Naive B cell (primary cell): ENCODE measurements around the gene TMEM51. TPM values are rescaled to one million over a fixed set of nuclear protein-coding genes. Genes with fewer than 3 reads are reported as not detected.

Experiments used
- ATAC-seq, 2 donors: fragments of 150-1000 bp; cut with Tn5 transposase; 2 replicates each; pipeline ENCODE4 v1.10.0; 2021; ENCODE audit warnings: low read depth in 2 of 2, mild to moderate bottlenecking in 2 of 2, moderate library complexity in 2 of 2
- DNase-seq: peaks from one replicate; pipeline ENCODE4 v3.0.0; 2022
- H3K27ac Mint-ChIP-seq, 6 donors: one replicate each; pipeline ENCODE4 v1.8.0; 2020 to 2022; ENCODE audit warnings: mild to moderate bottlenecking in 6 of 6, mixed read lengths in 6 of 6, moderate library complexity in 5 of 6, inconsistent platforms in 2 of 6
- H3K27me3 Mint-ChIP-seq, 3 donors: one replicate each; pipeline ENCODE4 v1.8.0; 2021 to 2022; ENCODE audit warnings: mixed read lengths in 3 of 3, mild to moderate bottlenecking in 1 of 3
- H3K36me3 Mint-ChIP-seq, 2 donors: one replicate each; pipeline ENCODE4 v1.8.0; 2020 to 2022; ENCODE audit warnings: mixed read lengths in 2 of 2, inconsistent platforms in 1 of 2, mild to moderate bottlenecking in 1 of 2
- H3K4me1 Mint-ChIP-seq, 3 donors: one replicate each; pipeline ENCODE4 v1.8.0; 2020 to 2022; ENCODE audit warnings: mixed read lengths in 3 of 3, inconsistent platforms in 1 of 3, mild to moderate bottlenecking in 1 of 3, moderate library complexity in 1 of 3
- H3K4me3 Mint-ChIP-seq, 8 donors: one replicate each; pipeline ENCODE4 v1.8.0; 2020 to 2022; ENCODE audit warnings: mild to moderate bottlenecking in 8 of 8, mixed read lengths in 8 of 8, moderate library complexity in 8 of 8, inconsistent platforms in 2 of 8
- H3K9me3 Mint-ChIP-seq, 7 donors: one replicate each; pipeline ENCODE4 v1.8.0; 2020 to 2022; ENCODE audit warnings: mixed read lengths in 7 of 7, mild to moderate bottlenecking in 5 of 7, inconsistent platforms in 2 of 7, moderate library complexity in 1 of 7
- polyA plus RNA-seq, 6 donors: library from polyadenylated mRNA; unstranded; fragments of 300-500 nt; fragmentation: Illumina TruSeq; gene quantifications; one replicate each; pipeline ENCODE4 v1.2.3, GENCODE V29; 2021; ENCODE audit warnings: low read depth in 6 of 6

Gene TMEM51
- polyA plus RNA-seq, 6 donors from 2014 or later = not detected

DNA sequence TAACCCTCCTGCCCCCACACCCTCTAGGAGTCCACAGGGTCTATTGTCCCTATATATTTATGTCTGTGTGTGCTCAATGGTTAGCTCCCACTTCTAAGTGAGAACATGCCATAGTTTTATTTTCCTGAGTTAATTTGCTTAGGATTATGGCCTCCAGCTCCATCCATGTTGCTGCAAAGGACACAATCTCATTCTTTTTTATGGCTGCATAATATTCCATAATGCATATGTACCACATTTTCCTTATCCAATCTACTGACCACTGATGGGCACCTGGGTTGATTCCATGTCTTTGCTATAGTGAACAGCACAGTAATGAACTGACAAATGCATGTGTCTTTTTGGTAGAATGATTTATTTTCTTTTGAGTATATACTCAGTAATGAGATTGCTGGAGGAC lies 80.1 kb downstream of the TMEM51 start:
- Mint-ChIP-seq H3K4me3 (no peak overlapping the region), H3K4me1 (peaks cover 0 to 4% (median 0%) of the 10 kb centered on the region in 3 donors), H3K36me3 (no peaks in the 10 kb centered on the region), H3K27ac (no peak overlapping the region), H3K9me3 (peaks cover 0 to 3% (median 0%) of the 10 kb centered on the region in 7 donors), H3K27me3 (peaks cover 11 to 32% (median 16%) of the 10 kb centered on the region in 3 donors)
- DNase-seq (no peak), ATAC-seq (no peak)

DNA sequence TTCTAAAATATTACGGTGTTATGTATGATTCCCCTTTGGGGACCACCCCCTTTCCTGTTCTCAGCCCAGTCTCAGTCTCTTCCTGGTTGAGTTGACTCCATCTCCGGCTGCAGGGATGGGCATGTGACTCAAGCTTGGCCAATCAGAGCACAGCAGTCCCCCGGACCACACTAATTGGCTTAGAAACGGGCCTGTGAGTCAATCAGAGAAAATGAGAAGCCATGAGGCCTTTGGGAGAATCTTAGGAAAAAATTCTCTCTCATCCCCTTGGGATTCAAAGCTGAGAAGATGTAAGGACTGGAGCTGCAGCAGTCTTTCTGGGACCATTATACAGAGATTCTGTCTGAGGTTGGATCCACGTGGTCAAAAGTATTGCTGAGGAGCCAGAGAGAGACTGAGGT lies 82.8 kb downstream of the TMEM51 start:
- Mint-ChIP-seq H3K4me1 (peaks cover 0 to 4% (median 0%) of the 10 kb centered on the region in 3 donors), H3K4me3 (no peak overlapping the region), H3K36me3 (no peaks in the 10 kb centered on the region), H3K9me3 (peaks cover 0 to 3% (median 0%) of the 10 kb centered on the region in 7 donors), H3K27ac (no peak overlapping the region), H3K27me3 (peaks cover 18 to 36% (median 21%) of the 10 kb centered on the region in 3 donors)
- DNase-seq = no peak
- no peak for ATAC-seq

DNA sequence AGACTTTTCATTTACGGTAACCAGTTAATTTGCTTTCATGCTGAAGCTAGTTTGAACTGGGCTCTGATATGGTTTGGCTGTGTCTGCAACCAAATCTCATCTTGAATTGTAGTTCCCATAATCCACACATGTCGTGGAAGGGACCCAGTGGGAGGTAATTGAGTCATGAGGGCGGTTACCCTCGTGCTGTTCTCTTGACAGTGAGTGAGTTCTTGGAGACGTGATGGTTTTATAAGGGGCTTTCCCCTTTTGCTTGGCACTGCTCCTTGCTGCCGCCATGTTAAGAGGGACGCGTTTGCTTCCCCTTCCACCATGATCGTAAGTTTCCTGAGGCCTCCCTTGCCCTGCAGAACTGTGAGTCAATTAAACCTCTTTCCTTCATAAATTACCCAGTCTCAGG lies 83.2 kb downstream of the TMEM51 start:
- Mint-ChIP-seq H3K4me1 (peaks cover 0 to under 1% (median 0%) of the 10 kb centered on the region in 3 donors), H3K4me3 (no peak overlapping the region), H3K36me3 (no peaks in the 10 kb centered on the region), H3K9me3 (peaks cover 0 to 3% (median 0%) of the 10 kb centered on the region in 7 donors), H3K27ac (no peak overlapping the region), H3K27me3 (peaks cover 19 to 36% (median 21%) of the 10 kb centered on the region in 3 donors)
- DNase-seq (no peak), ATAC-seq (no peak)

DNA sequence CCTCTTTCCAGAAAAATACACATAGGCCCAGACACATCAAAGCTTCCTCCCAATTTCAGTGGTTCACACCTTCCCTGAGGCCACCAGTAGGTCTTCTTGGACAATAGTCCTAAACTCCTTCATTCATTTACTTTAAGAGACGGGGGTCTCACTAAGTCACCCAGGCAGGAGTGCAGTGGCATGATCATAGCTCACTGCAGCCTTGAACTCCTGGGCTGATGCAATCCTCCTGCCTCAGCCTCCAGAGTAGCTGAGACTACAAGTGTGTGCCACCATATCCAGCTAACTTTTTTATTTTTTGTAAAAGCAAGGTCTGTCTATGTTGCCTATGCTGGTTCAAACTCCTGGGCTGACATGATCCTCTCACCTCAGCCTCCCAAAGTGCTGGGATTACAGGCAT lies 85.2 kb downstream of the TMEM51 start:
- H3K9me3 Mint-ChIP-seq = peaks cover 0 to 3% (median 0%) of the 10 kb centered on the region in 7 donors
- no peaks in the 10 kb centered on the region for H3K4me1 Mint-ChIP-seq
- peaks cover 23 to 36% (median 34%) of the 10 kb centered on the region in 3 donors for H3K27me3 Mint-ChIP-seq
- H3K36me3 Mint-ChIP-seq = no peaks in the 10 kb centered on the region
- H3K27ac Mint-ChIP-seq = no peak overlapping the region
- DNase-seq (no peak), ATAC-seq (no peak)
- H3K4me3 Mint-ChIP-seq = no peak overlapping the region

DNA sequence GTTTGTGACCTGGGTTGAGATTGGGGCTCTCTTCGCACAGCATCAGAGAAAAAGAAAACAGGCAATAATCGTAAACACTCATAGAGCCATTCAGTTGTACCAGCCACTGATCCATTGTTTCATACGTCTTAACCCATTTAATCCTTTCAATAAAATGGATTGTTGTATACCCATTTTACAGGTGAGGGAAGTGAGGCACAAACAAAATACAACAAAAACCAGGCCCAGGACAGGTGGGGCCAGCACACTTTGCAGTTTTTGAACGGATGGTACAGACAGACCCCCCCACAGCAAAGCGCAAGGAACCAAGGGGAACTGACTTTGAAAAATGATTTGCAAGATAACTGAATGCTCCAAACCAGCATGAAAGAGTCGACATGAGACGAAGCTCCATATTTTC lies 89.2 kb downstream of the TMEM51 start:
- H3K27ac Mint-ChIP-seq = no peak overlapping the region
- no peak overlapping the region for H3K4me3 Mint-ChIP-seq
- H3K27me3 Mint-ChIP-seq = peaks cover 37 to 56% (median 48%) of the 10 kb centered on the region in 3 donors
- H3K4me1 Mint-ChIP-seq = peaks cover 4 to 12% (median 7%) of the 10 kb centered on the region in 3 donors
- no peak for DNase-seq
- H3K9me3 Mint-ChIP-seq = peaks cover 6 to 21% (median 10%) of the 10 kb centered on the region in 7 donors
- peaks cover 8 to 24% of the 10 kb centered on the region in 2 donors for H3K36me3 Mint-ChIP-seq
- no peak for ATAC-seq

DNA sequence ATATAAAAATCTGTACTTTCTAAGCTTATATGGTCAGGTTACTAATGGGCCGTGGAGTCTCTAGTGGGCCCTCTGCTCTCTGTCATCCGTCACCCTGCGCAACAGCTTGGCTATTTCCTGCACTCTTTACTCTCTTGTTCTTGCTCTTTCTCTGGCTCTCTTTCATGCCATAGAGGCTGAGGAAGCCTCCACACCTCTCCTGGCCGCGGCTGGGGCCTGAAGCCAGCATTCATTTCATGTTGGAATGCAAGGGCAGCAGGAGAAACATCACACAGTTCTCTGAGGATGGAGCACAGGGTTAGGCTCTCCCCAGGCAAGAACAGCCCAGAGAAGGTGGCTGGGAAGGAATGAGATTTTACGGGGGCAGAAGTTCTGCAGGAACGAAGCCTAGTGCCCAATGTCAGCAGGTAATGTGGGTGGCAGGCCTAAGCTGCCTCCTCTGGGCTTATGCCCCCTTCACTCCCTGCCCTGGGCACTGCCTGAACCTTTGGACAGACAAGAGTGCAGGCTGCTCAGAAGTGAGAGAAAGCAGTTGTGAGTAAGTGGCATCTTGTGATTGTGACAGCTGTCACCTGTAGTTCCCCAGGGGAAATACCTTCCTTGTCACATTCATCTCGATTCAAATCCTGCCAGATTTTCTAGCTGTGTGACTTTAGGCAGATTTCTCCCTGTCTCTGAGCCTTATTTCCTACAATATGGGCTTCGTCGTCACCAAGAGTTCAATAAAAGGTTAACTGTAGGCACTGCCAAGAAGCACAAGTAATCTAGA lies 89.9 kb downstream of the TMEM51 start:
- ATAC-seq (no peak), DNase-seq (no peak)
- peaks cover 8 to 24% of the 10 kb centered on the region in 2 donors for H3K36me3 Mint-ChIP-seq
- H3K9me3 Mint-ChIP-seq = peaks cover 6 to 21% (median 10%) of the 10 kb centered on the region in 7 donors
- peaks cover 42 to 61% (median 50%) of the 10 kb centered on the region in 3 donors for H3K27me3 Mint-ChIP-seq
- H3K4me3 Mint-ChIP-seq = peak overlapping the region in 1 of 8 donors; percentile 42
- peaks cover 8 to 14% (median 8%) of the 10 kb centered on the region in 3 donors for H3K4me1 Mint-ChIP-seq
- H3K27ac Mint-ChIP-seq = no peak overlapping the region

DNA sequence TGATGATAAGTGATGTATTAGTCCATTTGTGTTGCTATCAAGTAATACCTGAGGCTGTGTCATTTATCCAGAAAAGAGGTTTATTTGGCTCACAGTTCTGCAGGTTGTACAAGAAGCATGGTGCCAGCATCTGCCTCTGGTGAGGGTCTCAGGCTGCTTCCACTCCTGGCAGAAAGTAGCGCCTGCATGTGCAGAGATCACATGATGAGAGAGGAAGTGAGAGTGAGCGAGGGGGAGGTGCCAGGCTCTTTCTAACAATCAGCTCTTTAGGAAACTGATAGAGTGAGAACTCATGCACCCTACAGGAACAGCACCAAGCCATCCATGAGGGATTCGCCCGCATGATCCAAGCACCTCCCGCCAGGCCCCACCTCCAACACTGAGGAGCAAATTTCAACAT lies 91.3 kb downstream of the TMEM51 start:
- Mint-ChIP-seq H3K27ac (no peak overlapping the region), H3K36me3 (peaks cover 8 to 24% of the 10 kb centered on the region in 2 donors), H3K4me1 (peaks cover 8 to 14% (median 8%) of the 10 kb centered on the region in 3 donors), H3K27me3 (peaks cover 50 to 75% (median 54%) of the 10 kb centered on the region in 3 donors), H3K9me3 (peaks cover 6 to 23% (median 10%) of the 10 kb centered on the region in 7 donors), H3K4me3 (peak overlapping the region in 1 of 8 donors; percentile 67)
- DNase-seq = no peak
- ATAC-seq = no peak

DNA sequence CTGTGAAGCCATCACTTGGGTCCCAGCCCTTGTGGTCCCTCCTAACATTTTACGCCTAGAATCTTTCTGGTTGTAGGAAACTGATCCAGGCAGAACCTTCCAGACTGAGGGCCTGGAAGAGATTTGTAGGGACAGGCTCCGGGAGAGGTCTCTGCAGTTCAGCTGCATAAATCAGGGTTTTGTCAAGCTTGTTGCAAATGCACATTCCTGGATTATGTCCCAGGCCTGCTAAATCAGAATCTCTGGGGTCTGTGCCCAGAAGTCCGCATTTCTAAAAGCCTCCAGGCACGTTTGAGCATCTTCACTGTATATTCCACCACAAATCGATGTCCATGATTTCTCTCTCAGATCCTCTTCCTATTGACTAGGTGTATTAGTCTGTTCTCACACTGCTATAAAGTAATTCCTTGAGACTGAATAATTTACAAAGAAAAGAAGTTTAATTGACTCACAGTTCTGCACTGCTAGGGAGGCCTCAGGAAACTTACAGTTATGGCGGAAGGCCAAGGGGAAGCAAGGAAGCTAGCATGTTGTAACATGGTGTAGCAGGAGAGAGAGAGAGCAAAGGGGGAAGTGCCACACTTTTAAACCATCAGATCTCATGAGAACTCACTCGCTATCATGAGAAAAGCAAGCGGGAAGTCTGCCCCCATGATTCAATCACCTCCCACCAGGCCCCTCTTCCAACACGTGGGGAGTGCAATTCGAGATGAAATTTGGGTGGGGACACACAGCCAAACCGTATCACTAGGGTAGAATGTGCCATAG lies 92.2 kb downstream of the TMEM51 start:
- Mint-ChIP-seq H3K4me3 (peak overlapping the region in 3 of 8 donors; percentile 52 to 77 (median 65)), H3K27ac (no peak overlapping the region), H3K4me1 (peaks cover 8 to 14% (median 8%) of the 10 kb centered on the region in 3 donors), H3K36me3 (peaks cover 8 to 24% of the 10 kb centered on the region in 2 donors), H3K27me3 (peaks cover 59 to 79% (median 64%) of the 10 kb centered on the region in 3 donors), H3K9me3 (peaks cover 6 to 23% (median 10%) of the 10 kb centered on the region in 7 donors)
- no peak for DNase-seq
- no peak for ATAC-seq

DNA sequence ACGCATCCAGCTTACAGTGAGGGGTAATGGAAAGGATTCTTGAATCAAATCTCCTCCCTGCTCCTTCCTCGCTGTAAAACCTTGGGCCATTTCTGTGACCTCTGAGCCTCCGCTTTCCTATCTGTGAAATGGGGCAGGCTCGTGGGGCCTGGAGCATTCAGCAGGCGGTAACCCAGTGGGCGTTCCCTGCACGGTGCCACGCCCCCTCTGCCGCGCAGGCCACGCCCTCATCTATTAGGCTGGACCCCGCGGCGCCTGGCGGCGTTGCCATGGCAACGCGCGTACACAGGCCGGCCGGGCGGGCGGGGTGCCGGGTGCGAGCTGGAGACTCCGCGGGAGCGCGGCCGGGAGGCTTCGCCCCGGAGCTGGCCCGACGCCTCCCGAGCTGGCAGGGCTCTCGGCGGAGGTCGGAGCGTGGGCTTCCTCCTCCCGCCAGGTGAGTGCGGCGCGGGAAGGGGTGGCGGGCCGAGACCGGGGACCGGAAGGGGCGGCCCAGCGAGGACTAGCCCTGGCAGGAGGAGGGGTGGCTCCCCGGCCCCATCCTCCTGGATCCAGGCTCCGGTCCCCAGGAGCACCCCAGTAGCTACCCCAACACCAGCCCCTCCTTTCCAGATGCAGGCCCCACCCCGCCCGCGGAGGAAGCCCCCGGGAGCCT lies 93.5 kb downstream of the TMEM51 start, which contains the start of gene FHAD1:
Gene FHAD1, plus strand, starts transcription at position 264 of the 655 bp plus-strand sequence. CDS start 4,562 bp downstream, outside the sequence.
- DNase-seq (no peak), ATAC-seq (peak; percentile 44 to 58)
- Mint-ChIP-seq H3K27ac (peak within 1 kb of the TSS in 2 of 6 donors; percentile 53 to 67), H3K36me3 (peaks cover 8 to 24% of the 10 kb centered on the region in 2 donors), H3K9me3 (peaks cover 6 to 23% (median 10%) of the 10 kb centered on the region in 7 donors), H3K4me3 (peak within 1 kb of the TSS in 7 of 8 donors; percentile 16 to 88 (median 74)), H3K27me3 (peaks cover 55 to 75% (median 72%) of the 10 kb centered on the region in 3 donors), H3K4me1 (peaks cover 8 to 14% (median 8%) of the 10 kb centered on the region in 3 donors)

DNA sequence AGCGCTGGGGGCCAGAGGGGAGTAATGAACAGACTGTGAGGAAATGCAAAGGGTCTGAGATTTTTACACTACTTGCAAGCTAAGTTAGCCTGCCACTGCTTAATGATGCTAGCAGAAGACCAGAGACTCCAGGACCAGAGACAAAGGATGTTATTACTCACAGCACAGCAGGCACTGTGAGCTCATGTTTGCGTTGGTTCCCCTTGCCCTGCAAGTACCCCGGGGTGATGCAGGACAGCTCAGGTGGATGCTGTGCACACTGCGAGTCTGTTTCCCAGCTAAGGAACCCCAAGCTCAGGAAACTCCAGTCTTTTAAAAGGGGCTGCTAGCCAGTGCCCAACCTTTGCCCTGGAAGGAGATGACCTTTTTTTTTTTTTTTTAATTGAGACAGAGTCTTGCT lies 94.7 kb downstream of the TMEM51 start:
- H3K4me1 Mint-ChIP-seq = peaks cover 8 to 23% (median 8%) of the 10 kb centered on the region in 3 donors
- ATAC-seq (no peak), DNase-seq (no peak)
- H3K4me3 Mint-ChIP-seq = no peak overlapping the region
- H3K27me3 Mint-ChIP-seq = peaks cover 51 to 84% (median 62%) of the 10 kb centered on the region in 3 donors
- peak overlapping the region in 1 of 6 donors; percentile 67 for H3K27ac Mint-ChIP-seq
- H3K9me3 Mint-ChIP-seq = peaks cover 6 to 23% (median 10%) of the 10 kb centered on the region in 7 donors
- peaks cover 8 to 24% of the 10 kb centered on the region in 2 donors for H3K36me3 Mint-ChIP-seq

DNA sequence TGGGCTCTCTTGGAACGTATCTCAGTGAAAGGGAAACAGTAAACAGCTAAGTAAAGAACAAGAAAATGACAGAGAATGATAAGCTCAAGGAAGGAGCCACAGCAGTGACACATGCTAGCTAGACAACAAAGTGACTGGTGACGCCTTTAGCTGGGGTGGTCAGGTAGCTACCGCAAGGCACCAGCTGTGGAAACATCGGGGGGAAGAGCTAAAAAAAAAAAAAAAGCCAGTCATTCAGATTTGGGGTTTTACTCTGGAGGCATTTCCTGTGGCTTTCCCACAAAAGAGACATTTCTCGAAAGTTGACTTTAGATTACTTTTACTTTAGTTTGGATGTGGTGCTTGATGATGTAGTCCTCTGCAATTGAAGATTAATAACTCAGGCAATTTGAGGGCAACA lies 95.5 kb downstream of the TMEM51 start:
- DNase-seq = no peak
- peaks cover 48 to 89% (median 57%) of the 10 kb centered on the region in 3 donors for H3K27me3 Mint-ChIP-seq
- H3K36me3 Mint-ChIP-seq = peaks cover 8 to 24% of the 10 kb centered on the region in 2 donors
- peaks cover 6 to 23% (median 10%) of the 10 kb centered on the region in 7 donors for H3K9me3 Mint-ChIP-seq
- peaks cover 8 to 25% (median 8%) of the 10 kb centered on the region in 3 donors for H3K4me1 Mint-ChIP-seq
- ATAC-seq = no peak
- H3K27ac Mint-ChIP-seq = peak overlapping the region in 2 of 6 donors; percentile 3 to 35
- H3K4me3 Mint-ChIP-seq = peak overlapping the region in 1 of 8 donors; percentile 5

DNA sequence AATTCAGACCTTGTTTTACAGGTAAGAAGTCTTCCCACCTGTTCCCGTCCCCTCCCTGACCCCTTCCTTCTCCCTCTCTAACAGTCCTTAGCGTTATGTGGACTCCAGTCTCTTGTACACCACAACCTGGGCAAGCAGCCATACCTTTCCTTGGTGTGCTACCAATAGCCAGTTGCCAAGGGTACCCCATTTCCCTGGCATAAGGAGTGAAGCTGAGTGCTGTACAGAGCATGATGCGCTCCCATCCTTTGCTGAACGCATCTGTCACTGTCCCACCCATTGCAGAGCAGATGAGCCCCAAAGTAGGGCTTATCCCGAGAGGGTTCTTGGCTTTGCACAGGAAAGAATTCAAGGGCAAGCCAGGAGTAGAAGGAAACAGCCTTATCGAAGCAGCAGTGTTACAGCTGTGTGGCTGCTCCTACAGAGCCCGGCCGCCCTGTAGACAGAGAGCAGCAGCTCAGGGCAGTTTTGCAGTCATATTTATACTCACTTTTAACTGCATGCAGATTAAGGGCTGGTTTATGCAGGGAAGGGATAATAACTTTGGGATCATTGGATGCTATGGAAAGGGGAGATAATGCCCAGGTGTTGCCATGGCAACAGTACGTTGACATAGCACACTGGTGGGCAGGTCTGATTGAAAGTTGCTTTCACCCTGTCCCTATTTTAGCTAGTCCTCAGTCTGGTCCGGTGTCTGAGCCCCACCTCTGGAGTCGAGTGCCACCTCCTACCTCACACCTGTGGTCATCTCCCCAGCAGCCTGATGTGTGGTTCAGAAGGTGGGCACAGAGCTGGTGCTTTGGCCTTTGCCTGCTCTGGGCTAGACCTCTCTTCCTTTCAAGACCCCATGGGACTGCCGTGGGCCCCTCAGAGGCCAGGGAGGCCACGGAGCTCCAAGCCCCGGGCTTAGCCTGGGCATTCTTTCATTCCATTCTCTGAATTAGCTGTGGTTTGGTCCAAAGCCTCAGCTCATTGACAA lies 98.6 kb downstream of the TMEM51 start:
- H3K4me1 Mint-ChIP-seq = peaks cover 5 to 17% (median 8%) of the 10 kb centered on the region in 3 donors
- DNase-seq (no peak), ATAC-seq (no peak)
- no peaks in the 10 kb centered on the region for H3K36me3 Mint-ChIP-seq
- H3K27ac Mint-ChIP-seq = no peak overlapping the region
- H3K27me3 Mint-ChIP-seq = peaks cover 39 to 74% (median 40%) of the 10 kb centered on the region in 3 donors
- peaks cover 0 to 4% (median 0%) of the 10 kb centered on the region in 7 donors for H3K9me3 Mint-ChIP-seq
- H3K4me3 Mint-ChIP-seq = no peak overlapping the region
